K562 (cell line): ENCODE measurements around the gene CAPN2. TPM values are rescaled to one million over a fixed set of nuclear protein-coding genes. Genes with fewer than 3 reads are reported as not detected.

ENCODE experiments used
- ATAC-seq: fragments of 200-7000 bp; cut with Tn5 transposase; 3 replicates; pipeline ENCODE4 v1.9.1; 2020; ENCODE audit warnings: moderate library complexity
- BruUV-seq: library from RNA; stranded (reverse); fragments of 400-500 nt; replicated peaks from 2 replicates; lab custom pipeline; 2021; lab: Mats Ljungman, UMichigan
- CTCF ChIA-PET: fragments of 300-600 bp; formaldehyde crosslinking; extraction: SDS; loops from one replicate; lab custom pipeline; 2021; ENCODE audit warnings: low intra/inter-chr PET ratio; lab: Yijun Ruan, JAX
- POLR2A ChIA-PET: fragments of 300-600, 350-650 bp; sonication (Branson Sonifier 250); formaldehyde crosslinking; extraction: SDS; loops from one replicate; lab custom pipeline; 2021; ENCODE audit warnings: antibody characterized with exemption, inconsistent platforms; lab: Yijun Ruan, JAX
- DNase-seq, 4 experiments: peaks; one replicate each; pipeline versions ENCODE4 v3.0.0 to v3.0.0-alpha.2; 2011 to 2018; ENCODE audit warnings: low spot score in 3 of 4, mixed read lengths in 3 of 4; ENCODE audit errors: extremely low read depth in 1 of 4
- FAIRE-seq: peaks from 2 replicates; lab custom pipeline; 2011; peaks lifted over from hg19 to GRCh38; lab: Jason Lieb, UNC
- H2AFZ ChIP-seq: 2 replicates; pipeline ENCODE4 v1.6.0; 2011; ENCODE audit warnings: low read depth, low read length, control low read depth, inconsistent platforms
- H3K27ac ChIP-seq: fragments of 200-600 bp; 3 replicates; pipeline ENCODE4 v1.8.0; 2011; ENCODE audit warnings: low read depth, mild to moderate bottlenecking, control low read depth, inconsistent platforms, low read length, moderate library complexity, mixed read lengths; ENCODE audit errors: extremely low read depth
- H3K27me3 ChIP-seq, 2 experiments: fragments of 300-600 bp in 1 of 2; 2 replicates in 1 of 2; 3 replicates in 1 of 2; pipeline versions ENCODE4 v1.6.0 to v1.8.0; 2011; ENCODE audit warnings: inconsistent platforms in 2 of 2, low read length in 2 of 2, mild to moderate bottlenecking in 1 of 2, mixed read lengths in 1 of 2, moderate library complexity in 1 of 2; ENCODE audit not compliant: control insufficient read depth in 2 of 2, insufficient read depth in 2 of 2
- H3K36me3 ChIP-seq: fragments of 300-600 bp; 3 replicates; pipeline ENCODE4 v1.8.0; 2011; ENCODE audit warnings: mild to moderate bottlenecking, low read length, inconsistent platforms; ENCODE audit not compliant: control insufficient read depth, insufficient read depth
- H3K4me1 ChIP-seq, 2 experiments: fragments of 200-600 bp in 1 of 2; replicated peaks in 1 of 2; 2 replicates in 1 of 2; 3 replicates in 1 of 2; pipeline versions ENCODE4 v1.5.1 to v1.8.0; 2011; ENCODE audit warnings: inconsistent platforms in 2 of 2, low read length in 2 of 2, mild to moderate bottlenecking in 1 of 2, mixed read lengths in 1 of 2, moderate library complexity in 1 of 2; ENCODE audit not compliant: control insufficient read depth in 2 of 2, insufficient read depth in 2 of 2
- H3K4me2 ChIP-seq: 2 replicates; pipeline ENCODE4 v1.6.1; 2011; ENCODE audit warnings: low read length, control low read depth, inconsistent platforms, mixed read lengths; ENCODE audit not compliant: insufficient read depth
- H3K4me3 ChIP-seq: fragments of 200-600 bp; sonication (generic), shearing (Covaris generic); 2 replicates; pipeline ENCODE4 v1.5.1; 2016; ENCODE audit warnings: control low read depth, inconsistent platforms
- H3K79me2 ChIP-seq: fragments of 200-600 bp; 3 replicates; pipeline ENCODE4 v1.8.0; 2011; ENCODE audit warnings: low read length, inconsistent platforms; ENCODE audit not compliant: control insufficient read depth, insufficient read depth
- H3K9ac ChIP-seq, 2 experiments: 2 replicates each; pipeline versions ENCODE4 v1.6.0 to v1.6.1; 2011; ENCODE audit warnings: low read depth in 2 of 2, low read length in 2 of 2, control low read depth in 1 of 2, inconsistent platforms in 1 of 2, mild to moderate bottlenecking in 1 of 2, mixed read lengths in 1 of 2; ENCODE audit not compliant: insufficient read depth in 1 of 2
- H3K9me1 ChIP-seq: one replicate; pipeline ENCODE4 v1.6.0; 2011; ENCODE audit warnings: inconsistent platforms, mild to moderate bottlenecking, low read length, moderate library complexity; ENCODE audit not compliant: control insufficient read depth, insufficient read depth
- H3K9me3 ChIP-seq: replicated peaks from 2 replicates; pipeline ENCODE4 v1.5.1; 2011; ENCODE audit warnings: low read depth, low read length, inconsistent platforms; ENCODE audit not compliant: control insufficient read depth, insufficient read depth
- H4K20me1 ChIP-seq: replicated peaks from 2 replicates; pipeline ENCODE4 v1.6.1; 2011; ENCODE audit warnings: low read length, inconsistent platforms, mixed read lengths; ENCODE audit not compliant: control insufficient read depth, insufficient read depth
- CXXC5 ChIP-seq: fragments of 250-450 bp; sonication (Bioruptor Pico); IDR thresholded peaks from 2 replicates; pipeline ENCODE4 v1.8.0; 2022; ENCODE audit warnings: inconsistent platforms, mild to moderate bottlenecking, moderate library complexity
- E2F3 ChIP-seq: fragments of 250-450 bp; sonication (Bioruptor Pico); IDR thresholded peaks from 2 replicates; pipeline ENCODE4 v1.4.0; 2020; ENCODE audit warnings: mild to moderate bottlenecking
- ETS2 ChIP-seq: IDR thresholded peaks from 2 replicates; pipeline ENCODE4 v1.6.1; 2016; ENCODE audit warnings: borderline replicate concordance, missing genetic modification characterization, mild to moderate bottlenecking, moderate library complexity, missing compliant biosample characterization; ENCODE audit not compliant: poor library complexity, severe bottlenecking
- JUN ChIP-seq, 2 experiments: sonication (generic) in 1 of 2; formaldehyde crosslinking in 1 of 2; IDR thresholded peaks; 2 replicates each; pipeline versions ENCODE4 v1.6.1 to v1.8.0; 2012 to 2022; ENCODE audit warnings: borderline replicate concordance in 2 of 2, mild to moderate bottlenecking in 2 of 2, improper control_type of control experiment in 1 of 2, low read depth in 1 of 2, low read length in 1 of 2, missing genetic modification reagents in 1 of 2
- KAT2B ChIP-seq: IDR thresholded peaks from one replicate; pipeline ENCODE4 v1.6.1; 2012; ENCODE audit warnings: low read depth, mild to moderate bottlenecking, control low read depth, inconsistent platforms, low read length, moderate library complexity
- MAFK ChIP-seq: IDR thresholded peaks from 2 replicates; pipeline ENCODE4 v1.6.1; 2011; ENCODE audit warnings: low read length, improper control_type of control experiment
- MECOM ChIP-seq: fragments of 250-450 bp; sonication (Bioruptor Pico); IDR thresholded peaks from 2 replicates; pipeline ENCODE4 v1.8.0; 2022; ENCODE audit warnings: inconsistent platforms
- PTRF ChIP-seq: fragments of 450-650 bp; IDR thresholded peaks from 2 replicates; pipeline ENCODE4 v1.6.1; 2016; ENCODE audit warnings: mild to moderate bottlenecking, missing genetic modification characterization, missing compliant biosample characterization
- SPI1 ChIP-seq: IDR thresholded peaks from 2 replicates; pipeline ENCODE4 v1.6.1; 2011; ENCODE audit warnings: low read depth, low read length, control low read depth, borderline replicate concordance
- TCF3 ChIP-seq: sonication (generic); formaldehyde crosslinking; IDR thresholded peaks from 2 replicates; pipeline ENCODE4 v1.4.0; 2020; ENCODE audit warnings: mild to moderate bottlenecking, missing genetic modification reagents
- ZNF146 ChIP-seq: IDR thresholded peaks from one replicate; pipeline ENCODE4 v1.6.1; 2018; ENCODE audit warnings: missing compliant biosample characterization; ENCODE audit not compliant: unreplicated experiment
- ZNF197 ChIP-seq: fragments of 200-800 bp; sonication (Bioruptor generic); IDR thresholded peaks from 2 replicates; pipeline ENCODE4 v1.6.1; 2016; ENCODE audit warnings: low read depth, missing genetic modification characterization, missing compliant biosample characterization
- ZNF274 ChIP-seq: IDR thresholded peaks from 2 replicates; pipeline ENCODE4 v1.6.1; 2011; ENCODE audit warnings: low read depth, mild to moderate bottlenecking, low read length, moderate library complexity, borderline replicate concordance
- WGBS: fragments of 100-300 bp; shearing (Covaris generic); methylation state at CpG from one replicate; pipeline ENCODE4 v1.1.6; 2016; ENCODE audit warnings: low coverage, mixed read lengths; ENCODE audit not compliant: insufficient coverage; ENCODE audit errors: missing lambda C conversion rate; 5-methylcytosine and 5-hydroxymethylcytosine counted together
- in situ Hi-C: fragments of 300-500 bp; cut with MboI; formaldehyde crosslinking; loops from 4 replicates; pipeline ENCODE4 v1.15.0; 2018; ENCODE audit warnings: inconsistent platforms, mixed read lengths
- intact Hi-C: fragments of 100-400 bp; cut with micrococcal nuclease; formaldehyde crosslinking; loops from 2 replicates; pipeline ENCODE4 v1.14.2; 2022
- polyA plus RNA-seq, 8 experiments: library from polyadenylated mRNA; depleted of rRNA in 4 of 8; stranded (reverse) in 5 of 8; unstranded in 3 of 8; fragments of >200 nt; fragmentation: Nextera tagmentation in 2 of 8; fragmentation: Illumina TruSeq in 1 of 8; extraction: Ambion mirVana in 2 of 8; extraction: Trizol in 1 of 8; gene quantifications; 2 replicates each; pipeline versions ENCODE4 v1.2.1 to v1.2.3, GENCODE V29; 2011 to 2014; ENCODE audit warnings: inconsistent platforms in 1 of 8, missing spikeins in 1 of 8
- total RNA-seq, 7 experiments: library from RNA; depleted of rRNA in 6 of 7; stranded (reverse); fragments of >200 nt in 6 of 7; fragmentation: Illumina TruSeq in 2 of 7; extraction: Trizol in 2 of 7; gene quantifications; 2 replicates each; pipeline versions ENCODE4 v1.2.1 to v1.2.3, GENCODE V29; 2011 to 2021; ENCODE audit warnings: low replicate concordance in 1 of 7
- TF ChIP-seq, protein P1 (sequence below): sonication (generic); formaldehyde crosslinking; IDR thresholded peaks from 2 replicates; pipeline ENCODE4 v1.8.1; 2022; ENCODE audit warnings: missing genetic modification reagents
- TF ChIP-seq, protein P2 (sequence below), 2 experiments: fragments of 200-800 bp in 1 of 2; sonication (Bioruptor generic) in 1 of 2; sonication (generic) in 1 of 2; formaldehyde crosslinking in 1 of 2; IDR thresholded peaks in 1 of 2; conservative IDR thresholded peaks in 1 of 2; 2 replicates each; pipeline versions ENCODE4 v1.5.0 to v1.6.1; 2016 to 2020; ENCODE audit warnings: missing compliant biosample characterization in 1 of 2, missing genetic modification characterization in 1 of 2, missing genetic modification reagents in 1 of 2
- TF ChIP-seq, protein P3 (sequence below): fragments of 450-650 bp; IDR thresholded peaks from 2 replicates; pipeline ENCODE4 v1.7.0; 2016; ENCODE audit warnings: borderline replicate concordance

The CAPN2 gene
- total and polyA plus RNA-seq, 9 of the 15 experiments (the other 6 are each of a cell fraction or from before 2014, with no cell fraction given): 24.6 to 157 (median 101) TPM

DNA sequence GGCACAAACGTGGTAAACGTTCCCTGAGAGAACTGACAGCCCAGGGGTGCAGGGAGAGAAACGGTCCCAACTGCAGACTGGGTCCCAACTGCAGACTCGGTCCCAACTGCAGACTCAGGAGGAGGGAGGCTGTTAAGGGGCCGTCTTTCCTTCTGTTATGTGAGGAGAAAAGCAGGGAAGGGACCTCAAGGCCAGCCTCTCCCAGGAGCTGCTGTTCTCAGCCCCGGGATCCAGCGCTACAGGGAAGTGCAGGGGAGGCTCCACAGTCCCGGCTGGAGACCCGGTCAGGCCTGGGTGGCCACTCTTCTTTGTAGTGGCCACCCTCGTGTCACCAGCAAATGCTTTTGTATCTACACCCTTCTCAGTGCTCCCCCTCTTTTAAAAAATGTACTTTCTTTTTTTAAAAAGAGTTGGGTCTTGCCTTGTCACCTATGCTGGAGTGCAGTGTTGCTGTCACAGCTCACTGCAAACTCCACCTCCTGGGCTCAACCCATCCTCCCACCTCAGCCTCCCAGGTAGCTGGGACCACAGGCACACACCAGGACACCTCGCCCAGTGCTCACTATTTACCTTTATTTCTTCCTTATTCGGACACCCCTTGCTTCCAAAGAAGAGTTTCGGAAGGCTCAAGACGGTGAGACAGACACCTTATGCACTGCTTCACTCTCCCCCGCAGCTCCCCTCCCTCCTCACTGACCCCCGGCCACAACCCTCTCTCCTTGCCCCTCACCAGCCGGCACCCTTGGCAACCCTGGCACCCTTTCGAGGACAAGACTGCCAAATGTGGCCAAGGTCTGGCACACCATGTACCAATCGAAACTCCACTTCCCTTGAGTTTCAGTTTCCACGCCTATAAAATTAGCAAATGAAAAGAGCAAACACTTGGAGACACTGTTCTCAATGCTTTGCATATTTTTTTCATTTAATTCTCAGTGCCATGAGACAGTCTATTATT, 21.8 kb downstream of the CAPN2 start:
- Histone ChIP-seq H3K9me1 (no peaks in the 10 kb centered on the region), H3K79me2 (peaks cover 7% of the 10 kb centered on the region; the same call in 2 of the 3 replicates), H4K20me1 (no peaks in the 10 kb centered on the region), H3K27ac (no peak overlapping the region), H3K27me3 (no peaks in the 10 kb centered on the region), H3K9me3 (no peaks in the 10 kb centered on the region), H3K4me2 (no peak overlapping the region), H3K4me1 (peaks cover 7 to 22% of the 10 kb centered on the region in 2 experiments; a peak in 4 of 5 replicates), H3K36me3 (peaks cover 40% of the 10 kb centered on the region), H3K9ac (peak overlapping the region in 1 of 2 experiments; percentile 72; a peak in 2 of 4 replicates), H2AFZ (no peak overlapping the region), H3K4me3 (no peak overlapping the region)
- in situ Hi-C loops (no loop called here), intact Hi-C loops (no loop called here)
- no peak for DNase-seq
- CTCF ChIA-PET: no interaction called here
- 82% methylated on average over 19 of the region's 20 CpGs for WGBS
- BruUV-seq: no TSS peak
- FAIRE-seq: no peak
- POLR2A ChIA-PET: interaction anchor here (0.6 to 0.9 kb wide), 6 partner anchors 11 to 1538 kb away, joined by 3 to 5 read pairs (median 3); no protein-coding TSS in a partner anchor
- no peak for ATAC-seq
- TF ChIP-seq JUN (IDR thresholded peaks at IDR 0.05; ENCODE audit: borderline replicate concordance, low read depth, low read length) (no peak), JUN (CRISPR knock-in tag; IDR thresholded peaks at IDR 0.05; ENCODE audit: borderline replicate concordance) (no peak), PTRF (no peak), ZNF274 (no peak), CXXC5 (CRISPR knock-in tag) (no peak), ZNF197 (CRISPR knock-in tag) (no peak), E2F3 (CRISPR knock-in tag) (no peak), ETS2 (no peak), KAT2B (no peak), SPI1 (no peak), MAFK (no peak), MECOM (CRISPR knock-in tag) (no peak), ZNF146 (CRISPR knock-in tag) (no peak), TCF3 (CRISPR knock-in tag) (no peak)
- TF ChIP-seq, protein P1, sequence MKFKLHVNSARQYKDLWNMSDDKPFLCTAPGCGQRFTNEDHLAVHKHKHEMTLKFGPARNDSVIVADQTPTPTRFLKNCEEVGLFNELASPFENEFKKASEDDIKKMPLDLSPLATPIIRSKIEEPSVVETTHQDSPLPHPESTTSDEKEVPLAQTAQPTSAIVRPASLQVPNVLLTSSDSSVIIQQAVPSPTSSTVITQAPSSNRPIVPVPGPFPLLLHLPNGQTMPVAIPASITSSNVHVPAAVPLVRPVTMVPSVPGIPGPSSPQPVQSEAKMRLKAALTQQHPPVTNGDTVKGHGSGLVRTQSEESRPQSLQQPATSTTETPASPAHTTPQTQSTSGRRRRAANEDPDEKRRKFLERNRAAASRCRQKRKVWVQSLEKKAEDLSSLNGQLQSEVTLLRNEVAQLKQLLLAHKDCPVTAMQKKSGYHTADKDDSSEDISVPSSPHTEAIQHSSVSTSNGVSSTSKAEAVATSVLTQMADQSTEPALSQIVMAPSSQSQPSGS (CRISPR knock-in tag): no peak
- TF ChIP-seq, protein P2, sequence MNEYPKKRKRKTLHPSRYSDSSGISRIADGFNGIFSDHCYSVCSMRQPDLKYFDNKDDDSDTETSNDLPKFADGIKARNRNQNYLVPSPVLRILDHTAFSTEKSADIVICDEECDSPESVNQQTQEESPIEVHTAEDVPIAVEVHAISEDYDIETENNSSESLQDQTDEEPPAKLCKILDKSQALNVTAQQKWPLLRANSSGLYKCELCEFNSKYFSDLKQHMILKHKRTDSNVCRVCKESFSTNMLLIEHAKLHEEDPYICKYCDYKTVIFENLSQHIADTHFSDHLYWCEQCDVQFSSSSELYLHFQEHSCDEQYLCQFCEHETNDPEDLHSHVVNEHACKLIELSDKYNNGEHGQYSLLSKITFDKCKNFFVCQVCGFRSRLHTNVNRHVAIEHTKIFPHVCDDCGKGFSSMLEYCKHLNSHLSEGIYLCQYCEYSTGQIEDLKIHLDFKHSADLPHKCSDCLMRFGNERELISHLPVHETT (CRISPR knock-in tag; conservative IDR thresholded peaks at IDR 0.05 in 1 of 2, IDR thresholded peaks at IDR 0.05 in 1 of 2): no peak
- TF ChIP-seq, protein P3, sequence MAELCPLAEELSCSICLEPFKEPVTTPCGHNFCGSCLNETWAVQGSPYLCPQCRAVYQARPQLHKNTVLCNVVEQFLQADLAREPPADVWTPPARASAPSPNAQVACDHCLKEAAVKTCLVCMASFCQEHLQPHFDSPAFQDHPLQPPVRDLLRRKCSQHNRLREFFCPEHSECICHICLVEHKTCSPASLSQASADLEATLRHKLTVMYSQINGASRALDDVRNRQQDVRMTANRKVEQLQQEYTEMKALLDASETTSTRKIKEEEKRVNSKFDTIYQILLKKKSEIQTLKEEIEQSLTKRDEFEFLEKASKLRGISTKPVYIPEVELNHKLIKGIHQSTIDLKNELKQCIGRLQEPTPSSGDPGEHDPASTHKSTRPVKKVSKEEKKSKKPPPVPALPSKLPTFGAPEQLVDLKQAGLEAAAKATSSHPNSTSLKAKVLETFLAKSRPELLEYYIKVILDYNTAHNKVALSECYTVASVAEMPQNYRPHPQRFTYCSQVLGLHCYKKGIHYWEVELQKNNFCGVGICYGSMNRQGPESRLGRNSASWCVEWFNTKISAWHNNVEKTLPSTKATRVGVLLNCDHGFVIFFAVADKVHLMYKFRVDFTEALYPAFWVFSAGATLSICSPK: no peak
